T-cell (primary cell): ENCODE data around the gene SSBP3. TPM values are rescaled to one million over a fixed set of nuclear protein-coding genes. Genes with fewer than 3 reads are reported as not detected.

ENCODE experiments used
- ATAC-seq, 4 experiments: fragments of 200-7000 bp in 3 of 4; fragments of 150-1000 bp in 1 of 4; cut with Tn5 transposase; replicated peaks in 1 of 4; 1 replicate in 3 of 4; 2 replicates in 1 of 4; pipeline ENCODE4 v1.10.0; 2021; ENCODE audit warnings: moderate library complexity in 3 of 4, mild to moderate bottlenecking in 2 of 4, moderate number of reproducible peaks in 1 of 4
- CTCF ChIA-PET, 2 donors: fragments of 300-600 bp; sonication (Branson Sonifier 250); formaldehyde crosslinking; loops; one replicate each; lab custom pipeline; 2022; ENCODE audit warnings: antibody characterized with exemption in 2 of 2; lab: Charles Lee
- POLR2A ChIA-PET, 2 donors: fragments of 300-600 bp; sonication (Branson Sonifier 250); formaldehyde crosslinking; loops; one replicate each; lab custom pipeline; 2022; ENCODE audit warnings: antibody characterized with exemption in 2 of 2; lab: Charles Lee
- DNase-seq, 35 experiments: peaks; one replicate each; pipeline versions ENCODE4 v3.0.0 to v3.0.0-alpha.2; 2013 to 2023
- H3K27ac ChIP-seq: one replicate; pipeline ENCODE4 v1.5.1; 2013; ENCODE audit warnings: low read length
- H3K27me3 ChIP-seq, 2 experiments: replicated peaks in 1 of 2; 1 replicate in 1 of 2; 2 replicates in 1 of 2; pipeline versions ENCODE4 v1.6.1 to v1.7.0; 2013; ENCODE audit warnings: low read length in 1 of 2, mixed read lengths in 1 of 2; ENCODE audit not compliant: control insufficient read depth in 2 of 2, insufficient read depth in 2 of 2; ENCODE audit errors: extremely low read depth in 1 of 2
- H3K36me3 ChIP-seq, 2 donors: 1 replicate in 1 of 2; 2 replicates in 1 of 2; pipeline versions ENCODE4 v1.6.1 to v1.7.0; 2013; ENCODE audit warnings: low read length in 1 of 2; ENCODE audit not compliant: control insufficient read depth in 2 of 2, insufficient read depth in 1 of 2; ENCODE audit errors: extremely low read depth in 1 of 2
- H3K4me1 ChIP-seq, 2 experiments: 1 replicate in 1 of 2; 2 replicates in 1 of 2; pipeline versions ENCODE4 v1.6.1 to v1.7.0; 2013; ENCODE audit warnings: low read length in 2 of 2, mixed read lengths in 1 of 2; ENCODE audit not compliant: insufficient read depth in 2 of 2, control insufficient read depth in 1 of 2; ENCODE audit errors: extremely low read depth in 1 of 2
- H3K4me3 ChIP-seq, 2 donors: 1 replicate in 1 of 2; 2 replicates in 1 of 2; pipeline versions ENCODE4 v1.5.1 to v1.7.0; 2013; ENCODE audit warnings: mild to moderate bottlenecking in 2 of 2, low read length in 1 of 2, moderate library complexity in 1 of 2; ENCODE audit not compliant: control insufficient read depth in 1 of 2; ENCODE audit errors: extremely low read depth in 1 of 2
- H3K9me3 ChIP-seq: 2 replicates; pipeline ENCODE4 v1.7.0; 2013
- H3K27ac Mint-ChIP-seq, 2 donors: one replicate each; pipeline ENCODE4 v1.8.0; 2020 to 2021; ENCODE audit warnings: mild to moderate bottlenecking in 2 of 2, mixed read lengths in 2 of 2
- H3K27me3 Mint-ChIP-seq, 2 donors: one replicate each; pipeline ENCODE4 v1.8.0; 2021 to 2022; ENCODE audit warnings: mixed read lengths in 2 of 2
- H3K36me3 Mint-ChIP-seq: one replicate; pipeline ENCODE4 v1.8.0; 2021; ENCODE audit warnings: mixed read lengths
- H3K4me1 Mint-ChIP-seq, 3 donors: one replicate each; pipeline ENCODE4 v1.8.0; 2020 to 2022; ENCODE audit warnings: mixed read lengths in 3 of 3, mild to moderate bottlenecking in 1 of 3
- H3K4me3 Mint-ChIP-seq, 3 donors: one replicate each; pipeline ENCODE4 v1.8.0; 2020 to 2022; ENCODE audit warnings: mild to moderate bottlenecking in 3 of 3, mixed read lengths in 3 of 3, moderate library complexity in 3 of 3
- H3K9me3 Mint-ChIP-seq, 3 donors: one replicate each; pipeline ENCODE4 v1.8.0; 2020 to 2022; ENCODE audit warnings: mixed read lengths in 3 of 3
- WGBS: methylation state at CpG from one replicate; pipeline ENCODE4 v1.1.5; 2013; ENCODE audit warnings: missing lambda C conversion rate; ENCODE audit not compliant: insufficient coverage; 5-methylcytosine and 5-hydroxymethylcytosine counted together
- total RNA-seq, 35 experiments: library from RNA in 6 of 35; stranded (reverse) in 6 of 35; fragments of 120-200 nt in 1 of 35; gene quantifications; one replicate each; pipeline versions ENCODE4 v1.2.1 to v1.2.4 and lab custom pipeline; 2013 to 2026

Gene SSBP3
- total RNA-seq, 5 donors from 2014 or later (not counting 1 experiment from before 2014, with no cell fraction given) = 51.5 to 84.5 (median 69.2) TPM

- H3K4me1 Mint-ChIP-seq = peaks cover 72 to 84% (median 80%) of the 10 kb centered on the region in 3 donors
- Histone ChIP-seq H3K27me3 (no peaks in the 10 kb centered on the region), H3K27ac (no peak overlapping the region), H3K4me3 (no peak overlapping the region), H3K36me3 (peaks cover 0 to 12% of the 10 kb centered on the region in 2 donors), H3K4me1 (peaks cover 3 to 38% of the 10 kb centered on the region in 2 experiments), H3K9me3 (no peaks in the 10 kb centered on the region)
- ChIA-PET CTCF (no interaction called here), POLR2A (no interaction called here)
- peak overlapping the region; percentile 40 to 71 for H3K27ac Mint-ChIP-seq
- no CpG with 5 or more reads among the region's 2 CpGs for WGBS
- H3K36me3 Mint-ChIP-seq = peaks cover 13% of the 10 kb centered on the region
- no peaks in the 10 kb centered on the region for H3K9me3 Mint-ChIP-seq
- H3K4me3 Mint-ChIP-seq = no peak overlapping the region
- no peak for DNase-seq
- no peak for ATAC-seq
- H3K27me3 Mint-ChIP-seq = no peaks in the 10 kb centered on the region
These were observed 43.3 kb downstream of the SSBP3 start for GRCh38 chr1:54362881-54363340.

DNA sequence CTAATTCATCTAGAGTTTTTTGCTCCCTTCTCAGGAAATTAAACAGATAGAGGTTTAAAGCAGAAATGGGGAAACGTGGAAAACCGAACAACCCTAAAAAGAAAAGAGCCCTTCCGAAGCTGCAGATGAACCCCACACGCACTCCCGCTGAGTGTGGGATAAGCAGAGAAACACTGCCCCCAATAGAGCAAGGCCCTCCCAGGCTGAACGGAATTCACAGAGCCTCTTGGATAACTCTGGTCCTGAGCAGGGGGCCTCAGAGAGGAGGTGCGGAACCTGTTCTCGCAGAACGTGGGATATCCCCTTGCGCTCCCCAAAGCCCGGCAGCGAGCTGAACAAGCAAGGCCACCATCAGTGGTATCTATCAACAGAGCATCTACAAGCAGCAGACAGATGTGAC is 44.9 kb downstream of the SSBP3 start:
- H3K4me1 ChIP-seq = peaks cover 14 to 53% of the 10 kb centered on the region in 2 experiments
- no peaks in the 10 kb centered on the region for H3K9me3 ChIP-seq
- Mint-ChIP-seq H3K4me1 (peaks cover 87 to 90% (median 88%) of the 10 kb centered on the region in 3 donors), H3K27me3 (no peaks in the 10 kb centered on the region), H3K4me3 (no peak overlapping the region), H3K27ac (peak overlapping the region; percentile 17 to 19), H3K9me3 (no peaks in the 10 kb centered on the region), H3K36me3 (peaks cover 13% of the 10 kb centered on the region)
- no peak overlapping the region for H3K27ac ChIP-seq
- CTCF ChIA-PET = interaction anchor here in 1 of 2 donors (0.7 kb wide), 1 partner anchor 312 kb away, joined by 3 read pairs; no protein-coding TSS in a partner anchor
- peaks cover 0 to 14% of the 10 kb centered on the region in 2 donors for H3K36me3 ChIP-seq
- WGBS = 93% methylated on average over 7 of the region's 12 CpGs
- no peak overlapping the region for H3K4me3 ChIP-seq
- no peaks in the 10 kb centered on the region for H3K27me3 ChIP-seq
- POLR2A ChIA-PET = interaction anchor here in 1 of 2 donors (0.5 kb wide), 1 partner anchor 393 kb away, joined by 8 read pairs; no protein-coding TSS in a partner anchor
- DNase-seq (no peak), ATAC-seq (no peak)

DNA sequence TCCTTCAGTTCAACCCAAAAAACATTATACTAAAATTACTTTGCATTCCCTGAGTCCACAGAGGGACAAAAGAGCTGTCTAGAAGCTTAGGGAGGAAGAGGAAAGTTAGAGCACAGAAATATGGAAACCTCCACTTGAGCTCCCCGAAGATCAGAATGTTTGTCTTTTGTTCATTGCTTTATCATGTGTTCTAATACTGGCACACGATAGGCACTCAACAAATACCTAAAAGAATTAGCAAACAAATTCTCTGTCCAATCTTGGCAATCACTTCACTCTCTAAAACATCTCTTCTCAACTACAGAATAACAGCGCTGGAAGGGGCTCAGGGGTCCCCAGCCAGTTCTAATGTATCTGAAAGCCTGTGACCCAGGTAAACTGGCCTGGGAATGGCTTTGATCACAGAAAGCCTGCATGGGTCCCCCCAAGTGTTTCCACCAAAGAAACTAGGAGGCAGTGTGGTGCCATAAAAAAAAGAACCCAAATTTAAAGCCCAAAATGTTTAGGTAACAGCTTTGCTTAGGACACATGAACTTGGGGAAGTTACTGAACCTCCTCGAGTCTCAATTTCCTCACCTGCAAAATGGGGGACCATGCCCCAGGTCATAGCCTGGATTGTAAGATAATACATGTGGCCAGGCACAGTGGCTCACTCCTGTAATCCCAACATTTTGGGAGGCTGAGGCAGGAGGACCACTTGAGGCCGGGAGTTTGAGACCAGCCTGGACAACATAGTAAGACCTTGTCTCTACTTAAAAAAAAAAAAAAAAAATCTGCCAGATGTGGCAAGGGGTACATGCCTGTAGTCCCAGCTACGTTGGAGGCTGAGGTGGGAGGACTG is 45.8 kb downstream of the SSBP3 start:
- Mint-ChIP-seq H3K9me3 (no peaks in the 10 kb centered on the region), H3K4me3 (no peak overlapping the region), H3K36me3 (peaks cover 13% of the 10 kb centered on the region), H3K27ac (peak overlapping the region; percentile 30 to 54), H3K27me3 (no peaks in the 10 kb centered on the region), H3K4me1 (peaks cover 88 to 92% (median 89%) of the 10 kb centered on the region in 3 donors)
- CTCF ChIA-PET = interaction anchor here in 1 of 2 donors (0.7 kb wide), 1 partner anchor 311 kb away, joined by 3 read pairs; no protein-coding TSS in a partner anchor
- Histone ChIP-seq H3K4me1 (peaks cover 17 to 58% of the 10 kb centered on the region in 2 experiments), H3K27ac (no peak overlapping the region), H3K4me3 (no peak overlapping the region), H3K27me3 (no peaks in the 10 kb centered on the region), H3K9me3 (no peaks in the 10 kb centered on the region), H3K36me3 (peaks cover 0 to 14% of the 10 kb centered on the region in 2 donors)
- DNase-seq (peak in 1 of 35 experiments; percentile 25), ATAC-seq (no peak)
- WGBS = 80% methylated on average over 2 of the region's 6 CpGs
- POLR2A ChIA-PET = interaction anchor here in 1 of 2 donors (0.5 kb wide), 2 partner anchors 64 to 84 kb away, joined by 3 to 4 read pairs; no protein-coding TSS in a partner anchor

- peak overlapping the region; percentile 40 to 54 for H3K27ac Mint-ChIP-seq
- CTCF ChIA-PET = interaction anchor here (0.6 kb wide), 4 partner anchors 14 to 720 kb away, joined by 3 to 8 read pairs (median 4); no protein-coding TSS in a partner anchor
- peaks cover 92 to 96% (median 92%) of the 10 kb centered on the region in 3 donors for H3K4me1 Mint-ChIP-seq
These were observed 46.6 kb downstream of the SSBP3 start for GRCh38 chr1:54359393-54360162.

DNA sequence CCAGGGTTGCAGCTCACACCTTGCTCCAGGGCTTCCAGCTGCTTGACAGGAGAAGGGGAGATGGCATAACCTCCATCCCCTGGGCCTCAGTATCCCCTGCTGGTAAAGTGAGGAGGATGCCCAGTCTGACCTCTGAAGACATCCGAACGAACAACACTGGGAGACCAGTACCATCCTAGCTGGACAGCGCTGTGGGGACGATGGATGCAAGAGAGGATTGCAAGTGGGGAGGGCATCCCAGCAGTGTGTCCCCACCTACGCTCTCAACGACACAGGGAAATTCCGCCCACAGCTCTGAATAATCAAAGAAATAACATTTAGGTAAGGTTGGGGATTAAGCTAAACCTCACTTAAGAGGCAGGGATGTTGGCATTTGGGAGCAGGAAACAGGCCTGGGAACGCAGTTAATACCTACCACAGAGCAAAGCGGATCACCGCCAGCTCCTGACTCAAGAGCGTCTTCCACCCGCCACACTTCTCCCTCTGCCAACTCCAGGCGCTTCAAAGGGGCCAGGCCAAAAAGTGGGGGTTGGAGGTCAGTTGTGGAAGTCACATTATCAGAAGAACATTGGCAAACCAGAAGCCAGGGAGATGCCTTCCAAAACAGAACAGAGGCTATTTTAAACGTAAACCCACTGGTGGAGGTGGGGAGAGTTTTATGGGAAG is 47.6 kb downstream of the SSBP3 start:
- 100% methylated on average over 1 of the region's 14 CpGs for WGBS
- H3K9me3 ChIP-seq = no peaks in the 10 kb centered on the region
- peaks cover 0 to 14% of the 10 kb centered on the region in 2 donors for H3K36me3 ChIP-seq
- H3K4me3 ChIP-seq = no peak overlapping the region
- Mint-ChIP-seq H3K4me3 (peak overlapping the region in 1 of 3 donors; percentile 82), H3K27me3 (no peaks in the 10 kb centered on the region), H3K4me1 (peaks cover 92 to 96% (median 93%) of the 10 kb centered on the region in 3 donors), H3K27ac (peak overlapping the region; percentile 91 to 95), H3K36me3 (peaks cover 4% of the 10 kb centered on the region), H3K9me3 (no peaks in the 10 kb centered on the region)
- H3K4me1 ChIP-seq = peaks cover 34 to 64% of the 10 kb centered on the region in 2 experiments
- no peak overlapping the region for H3K27ac ChIP-seq
- DNase-seq (no peak), ATAC-seq (no peak)
- no peaks in the 10 kb centered on the region for H3K27me3 ChIP-seq
- CTCF ChIA-PET = interaction anchor here (0.6 to 0.9 kb wide), 5 partner anchors 15 to 721 kb away, joined by 3 to 8 read pairs (median 3); no protein-coding TSS in a partner anchor
- POLR2A ChIA-PET = interaction anchor here in 1 of 2 donors (0.6 kb wide), 2 partner anchors 53 to 260 kb away, joined by 3 to 6 read pairs; no protein-coding TSS in a partner anchor

More at GRCh38 chr1:54359393-54360162, 46.6 kb downstream of the SSBP3 start:
- ATAC-seq (no peak), DNase-seq (no peak)
- H3K4me1 ChIP-seq = peaks cover 25 to 59% of the 10 kb centered on the region in 2 experiments
- Mint-ChIP-seq H3K36me3 (peaks cover 9% of the 10 kb centered on the region), H3K9me3 (no peaks in the 10 kb centered on the region), H3K4me3 (no peak overlapping the region), H3K27me3 (no peaks in the 10 kb centered on the region)
- peaks cover 0 to 14% of the 10 kb centered on the region in 2 donors for H3K36me3 ChIP-seq
- WGBS = 100% methylated on average over 1 of the region's 9 CpGs
- H3K27ac ChIP-seq = no peak overlapping the region
- POLR2A ChIA-PET = interaction anchor here (0.6 kb wide), 4 partner anchors 39 to 261 kb away, joined by 3 to 10 read pairs (median 4); no protein-coding TSS in a partner anchor
- no peak overlapping the region for H3K4me3 ChIP-seq
- H3K9me3 ChIP-seq = no peaks in the 10 kb centered on the region
- H3K27me3 ChIP-seq = no peaks in the 10 kb centered on the region
